ENCODE measurements around the gene GARIN1A. TPM values are rescaled to one million over a fixed set of nuclear protein-coding genes. Genes with fewer than 3 reads are reported as not detected.
"Not testable (repeated sequence)": the region's sequence is repeated elsewhere in the genome, so short reads cannot be mapped to it uniquely, and the experiment has no call there.

The GARIN1A gene
- total RNA-seq, 1 donor from 2014 or later: 1.5 TPM

- H3K9me3 ChIP-seq: no peaks in the 10 kb centered on the region
- H3K27me3 ChIP-seq: no peaks in the 10 kb centered on the region
- H3K36me3 ChIP-seq: peaks cover 0 to 7% of the 10 kb centered on the region in 2 donors
- no peak overlapping the region for H3K4me3 ChIP-seq
- no peaks in the 10 kb centered on the region for H3K4me1 ChIP-seq
- TF ChIP-seq POLR2AphosphoS5 (IDR thresholded peaks at IDR 0.05; ENCODE audit: insufficient read depth in 1 of 2, low read depth in 1 of 2) (no peak), POLR2A (IDR thresholded peaks at IDR 0.05) (no peak), CTCF (IDR thresholded peaks at IDR 0.05) (no peak)
- intact Hi-C loops (cut with DNase I): no loop called here
- no peak overlapping the region for H3K27ac ChIP-seq
- no peak for DNase-seq (ENCODE audit: extremely low spot score in 2 of 2)
These were observed 15.0 kb downstream of the GARIN1A start for GRCh38 chr7:128687131-128687530.

- Histone ChIP-seq H3K36me3 (no peaks in the 10 kb centered on the region), H3K4me1 (no peaks in the 10 kb centered on the region), H3K27ac (no peak overlapping the region), H3K27me3 (no peaks in the 10 kb centered on the region), H3K9me3 (no peaks in the 10 kb centered on the region), H3K4me3 (no peak overlapping the region)
- intact Hi-C loops (cut with DNase I): no loop called here
- TF ChIP-seq POLR2A (IDR thresholded peaks at IDR 0.05) (no peak), CTCF (IDR thresholded peaks at IDR 0.05) (no peak), POLR2AphosphoS5 (IDR thresholded peaks at IDR 0.05; ENCODE audit: insufficient read depth in 1 of 2, low read depth in 1 of 2) (no peak)
- DNase-seq (ENCODE audit: extremely low spot score in 2 of 2): no peak
These were observed 16.4 kb downstream of the GARIN1A start for GRCh38 chr7:128688492-128688891.

GRCh38 chr7:128689161-128689935, 17.3 kb downstream of the GARIN1A start:
- H3K4me1 ChIP-seq; DNase-seq (ENCODE audit: extremely low spot score in 2 of 2); intact Hi-C loops (cut with DNase I); H3K36me3 ChIP-seq; H3K27me3 ChIP-seq; H3K9me3 ChIP-seq; H3K27ac ChIP-seq; H3K4me3 ChIP-seq: not testable (repeated sequence)

GRCh38 chr7:128691227-128691626, 19.1 kb downstream of the GARIN1A start:
- H3K27me3 ChIP-seq: no peaks in the 10 kb centered on the region
- TF ChIP-seq CTCF (IDR thresholded peaks at IDR 0.05): no peak
- TF ChIP-seq POLR2AphosphoS5 (IDR thresholded peaks at IDR 0.05; ENCODE audit: insufficient read depth in 1 of 2, low read depth in 1 of 2): no peak
- TF ChIP-seq POLR2A (IDR thresholded peaks at IDR 0.05): no peak
- no peak overlapping the region for H3K4me3 ChIP-seq
- H3K4me1 ChIP-seq: no peaks in the 10 kb centered on the region
- no peak overlapping the region for H3K27ac ChIP-seq
- no peaks in the 10 kb centered on the region for H3K36me3 ChIP-seq
- no peak for DNase-seq (ENCODE audit: extremely low spot score in 2 of 2)
- intact Hi-C loops (cut with DNase I): no loop called here
- no peaks in the 10 kb centered on the region for H3K9me3 ChIP-seq

GRCh38 chr7:128692623-128693270, 20.7 kb downstream of the GARIN1A start:
- intact Hi-C loops (cut with DNase I): no loop called here
- Histone ChIP-seq H3K27ac (no peak overlapping the region), H3K9me3 (no peaks in the 10 kb centered on the region), H3K27me3 (no peaks in the 10 kb centered on the region), H3K4me3 (no peak overlapping the region), H3K4me1 (peaks cover 8% of the 10 kb centered on the region), H3K36me3 (no peaks in the 10 kb centered on the region)
- no peak for TF ChIP-seq CTCF (IDR thresholded peaks at IDR 0.05)
- TF ChIP-seq POLR2A (IDR thresholded peaks at IDR 0.05): no peak
- no peak for TF ChIP-seq POLR2AphosphoS5 (IDR thresholded peaks at IDR 0.05; ENCODE audit: insufficient read depth in 1 of 2, low read depth in 1 of 2)
- DNase-seq (ENCODE audit: extremely low spot score in 2 of 2): no peak

Measured in vagina (tissue), 2 donors.